Fibroblast of skin of right quadriceps (primary cell): Measurements from ENCODE around the gene GABARAPL2.
A peak's percentile ranks its signal among the peaks of the same experiment; 100 is the strongest.

ENCODE experiments used
- DNase-seq: peaks from one replicate; pipeline ENCODE4 v3.0.0-alpha.2; 2013

Gene GABARAPL2

DNA sequence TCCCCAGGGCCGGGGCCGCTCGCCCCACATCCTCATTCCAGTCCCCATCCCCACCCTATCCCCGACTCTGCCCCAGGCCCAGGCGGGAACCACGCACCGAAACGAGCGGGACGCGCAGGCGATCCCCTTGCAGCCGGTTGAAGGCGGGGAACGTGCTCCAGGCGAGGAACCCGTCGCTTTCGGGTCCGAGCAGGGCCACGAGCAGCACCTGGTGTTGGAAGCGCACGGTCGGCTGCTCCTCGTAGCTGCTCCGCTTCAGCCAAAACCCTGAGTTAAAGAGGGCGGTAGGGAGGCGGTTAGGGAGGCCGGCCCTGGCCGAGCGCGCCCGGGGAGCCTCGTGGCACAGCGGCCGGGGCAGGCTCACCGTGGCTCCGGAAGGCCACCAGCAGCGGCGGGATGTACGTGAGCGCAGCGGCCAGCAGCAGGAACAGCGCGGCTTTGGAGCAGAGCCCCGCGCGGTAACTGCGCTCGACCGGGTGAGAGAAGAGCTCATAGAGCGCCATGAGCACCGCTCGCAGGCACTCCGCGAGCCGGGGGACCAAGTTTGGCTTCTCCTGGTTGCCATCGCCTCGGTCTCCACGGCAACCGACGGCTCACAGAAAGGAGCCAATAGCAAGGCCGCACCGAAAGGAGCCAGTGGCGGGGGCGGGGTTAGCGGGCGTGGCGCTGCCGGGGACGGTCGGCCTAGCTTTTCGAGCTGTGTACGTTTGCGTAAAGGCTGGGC, 10.3 kb upstream of the GABARAPL2 start, which contains the start of gene TMEM231:
TSS of gene TMEM231 (minus strand) at position 546 of the 724 bp plus-strand sequence. CDS start at position 503, 43 bp downstream.
- peak; percentile 92 for DNase-seq

DNA sequence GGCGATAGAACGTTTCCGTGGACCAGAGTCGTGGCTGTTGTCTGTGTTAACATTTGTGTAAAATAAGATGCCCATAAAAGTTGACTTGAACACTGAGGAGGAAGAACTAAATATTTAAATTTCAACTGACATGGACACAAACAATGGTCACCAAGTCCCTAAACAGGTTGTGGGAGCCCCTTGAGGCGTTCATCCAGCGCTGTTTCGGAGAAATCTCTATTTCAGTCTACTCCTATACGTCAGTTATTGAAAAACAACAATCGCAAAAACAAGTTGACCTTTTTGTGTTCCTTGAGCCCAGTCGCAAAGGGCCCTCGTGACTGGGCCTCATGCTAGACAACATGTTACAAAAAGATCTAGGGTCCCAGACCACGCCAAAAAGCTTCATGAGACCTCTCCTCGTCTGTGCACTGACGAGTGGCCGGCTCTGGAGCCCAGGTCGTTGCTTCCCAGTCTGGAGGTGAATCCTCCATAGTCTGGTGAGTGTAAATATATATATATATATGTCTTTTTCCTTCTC, 9.7 kb upstream of the GABARAPL2 start:
- no peak for DNase-seq

DNA sequence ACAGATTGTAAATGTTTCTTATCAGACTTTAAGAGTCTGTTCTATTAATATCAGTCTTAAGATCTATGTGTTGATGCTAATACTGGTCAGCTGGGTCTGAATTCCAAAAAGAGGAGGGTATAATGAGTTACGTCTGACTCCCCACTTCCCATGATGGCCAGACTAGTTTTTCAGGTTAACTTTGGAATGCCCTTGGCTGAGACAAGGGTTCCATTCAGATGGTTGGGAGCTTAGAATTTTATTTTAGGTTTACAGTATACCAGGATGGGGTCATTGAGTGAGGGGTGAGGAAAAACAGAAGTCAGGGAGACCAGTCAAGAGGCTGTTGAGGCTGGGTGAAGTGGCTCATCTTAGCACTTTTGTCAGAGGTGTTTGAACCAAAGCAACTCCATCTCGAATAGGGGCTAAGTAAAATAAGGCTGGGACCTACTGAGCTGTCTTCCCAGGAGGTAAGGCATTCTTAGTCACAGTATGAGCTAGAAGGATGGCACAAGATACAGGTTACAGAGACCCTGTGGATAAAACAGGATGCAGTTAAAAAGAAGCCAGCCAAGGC, 7.3 kb upstream of the GABARAPL2 start:
- no peak for DNase-seq

DNA sequence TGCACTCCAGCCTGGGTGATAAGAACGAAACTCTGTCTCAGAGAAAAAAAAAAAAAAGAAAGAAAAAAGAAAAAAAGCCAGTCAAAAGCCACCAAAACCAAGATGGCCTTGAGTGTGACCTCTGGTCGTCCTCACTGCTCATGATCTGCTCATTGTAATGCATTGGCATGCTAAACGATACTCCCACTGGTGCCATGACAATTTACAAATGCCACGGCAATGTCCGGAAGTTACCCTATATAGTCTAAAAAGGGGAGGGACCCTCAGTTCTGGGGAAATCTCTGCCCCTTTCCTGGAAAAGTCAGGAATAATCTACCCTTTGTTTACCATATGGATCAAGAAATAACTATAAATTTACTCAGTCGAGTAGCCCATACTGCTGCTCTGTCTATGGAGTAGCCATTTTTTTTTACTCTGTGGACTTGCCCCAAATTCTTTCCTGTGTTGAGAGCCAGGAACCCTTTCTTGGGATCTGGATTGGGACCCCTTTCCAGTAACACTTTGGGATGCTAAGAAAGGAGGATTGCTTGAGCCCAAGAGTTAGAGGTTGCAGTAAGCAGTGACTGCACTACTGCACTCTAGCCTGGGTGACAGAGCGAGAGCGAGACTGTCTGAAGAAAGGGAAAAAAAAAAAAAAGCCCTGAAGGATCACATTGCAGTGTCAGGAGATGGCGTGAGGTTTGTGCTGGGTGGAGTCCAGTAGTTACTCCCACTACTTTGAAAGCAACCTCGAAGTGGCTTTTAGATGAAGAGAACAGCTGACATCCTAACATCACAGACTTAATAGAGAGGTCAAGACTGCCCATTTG, 6.4 kb upstream of the GABARAPL2 start:
- peak; percentile 25 for DNase-seq

DNA sequence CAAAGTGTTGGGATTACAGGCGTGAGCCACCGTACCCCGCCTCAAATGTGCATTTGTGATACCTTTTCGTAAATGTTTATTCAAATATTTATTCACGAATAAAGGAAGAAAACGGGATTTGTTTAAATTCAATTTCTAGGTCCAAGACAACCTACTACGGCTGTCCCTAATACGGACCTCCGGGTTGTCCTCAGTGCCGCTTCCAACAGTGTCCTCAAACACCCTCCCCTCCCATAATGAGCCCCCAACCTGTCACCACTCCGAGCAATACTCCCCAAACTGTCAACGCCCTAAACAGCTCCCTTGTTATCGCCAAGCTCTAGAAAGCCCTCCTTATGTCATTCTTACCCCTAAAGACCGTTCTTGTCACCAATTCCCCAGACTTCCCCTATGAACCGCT, 539 bp upstream of the GABARAPL2 start:
- DNase-seq = no peak

DNA sequence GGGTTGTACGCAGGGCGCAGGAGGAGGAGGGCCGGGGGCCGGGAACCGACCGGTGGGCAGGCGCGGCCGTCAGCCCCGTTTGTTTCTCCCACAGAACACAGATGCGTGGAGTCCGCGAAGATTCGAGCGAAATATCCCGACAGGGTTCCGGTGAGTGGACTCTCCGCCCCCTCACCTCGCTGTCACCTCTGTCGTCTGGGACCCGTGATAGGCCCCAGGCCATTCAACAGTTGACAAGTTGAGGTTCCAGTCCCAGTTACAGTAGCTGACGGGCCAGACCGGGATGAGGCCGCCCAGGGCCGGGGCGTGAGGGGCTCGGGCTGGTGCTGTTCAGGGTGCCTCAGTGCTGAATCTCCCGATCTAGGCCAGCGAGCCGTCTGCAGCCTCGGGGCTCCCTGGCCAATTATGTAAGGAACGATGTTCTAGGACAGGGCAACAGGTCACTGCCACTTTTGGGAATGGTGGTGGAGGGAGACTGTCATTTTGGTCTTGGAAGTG, 628 bp downstream of the GABARAPL2 start:
- no peak for DNase-seq

DNA sequence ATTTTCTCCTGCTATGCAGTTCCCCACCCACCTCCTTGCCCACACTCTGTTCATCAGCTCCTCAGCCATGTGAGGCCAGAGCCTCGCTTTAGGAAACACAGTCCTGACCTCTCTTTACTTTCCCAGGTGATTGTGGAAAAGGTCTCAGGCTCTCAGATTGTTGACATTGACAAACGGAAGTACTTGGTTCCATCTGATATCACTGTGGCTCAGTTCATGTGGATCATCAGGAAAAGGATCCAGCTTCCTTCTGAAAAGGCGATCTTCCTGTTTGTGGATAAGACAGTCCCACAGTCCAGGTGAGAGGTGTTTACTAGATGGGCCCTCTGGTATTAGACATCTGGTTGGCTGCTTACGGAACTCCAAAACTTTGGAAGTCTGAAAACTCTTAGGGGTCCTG, 1.7 kb downstream of the GABARAPL2 start:
- DNase-seq = no peak

DNA sequence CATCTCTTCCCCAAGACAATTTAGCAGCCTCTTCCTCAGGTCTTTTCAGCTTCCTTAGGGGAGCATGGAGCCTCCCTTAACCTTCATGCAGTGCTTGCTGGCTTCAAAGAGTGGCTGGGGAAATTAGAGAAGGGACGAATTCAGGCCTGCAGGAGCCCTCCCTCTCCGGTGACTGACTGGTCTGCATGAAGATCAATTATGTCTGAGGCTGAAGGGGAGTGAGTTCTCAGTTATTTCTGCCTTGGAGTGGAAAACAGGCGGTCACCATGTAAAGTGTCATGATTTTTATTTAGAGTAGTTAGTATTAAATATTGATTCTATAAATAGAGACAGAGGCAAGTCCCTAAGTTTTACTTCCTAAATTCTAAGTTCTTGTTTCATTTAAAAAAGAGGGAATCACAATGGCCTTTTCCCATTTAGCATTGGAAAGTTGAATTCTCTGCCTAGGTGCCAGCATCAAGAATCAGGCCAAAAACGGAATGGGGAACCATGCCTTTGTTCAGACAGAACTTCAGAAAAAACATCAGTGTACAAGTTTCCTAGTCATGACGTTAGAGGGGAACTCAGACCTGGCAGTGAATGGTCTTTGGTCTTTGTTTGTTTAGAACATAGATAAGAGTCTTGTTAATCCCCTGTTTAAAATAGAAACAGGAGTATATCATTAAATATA, 4.4 kb downstream of the GABARAPL2 start:
- no peak for DNase-seq

DNA sequence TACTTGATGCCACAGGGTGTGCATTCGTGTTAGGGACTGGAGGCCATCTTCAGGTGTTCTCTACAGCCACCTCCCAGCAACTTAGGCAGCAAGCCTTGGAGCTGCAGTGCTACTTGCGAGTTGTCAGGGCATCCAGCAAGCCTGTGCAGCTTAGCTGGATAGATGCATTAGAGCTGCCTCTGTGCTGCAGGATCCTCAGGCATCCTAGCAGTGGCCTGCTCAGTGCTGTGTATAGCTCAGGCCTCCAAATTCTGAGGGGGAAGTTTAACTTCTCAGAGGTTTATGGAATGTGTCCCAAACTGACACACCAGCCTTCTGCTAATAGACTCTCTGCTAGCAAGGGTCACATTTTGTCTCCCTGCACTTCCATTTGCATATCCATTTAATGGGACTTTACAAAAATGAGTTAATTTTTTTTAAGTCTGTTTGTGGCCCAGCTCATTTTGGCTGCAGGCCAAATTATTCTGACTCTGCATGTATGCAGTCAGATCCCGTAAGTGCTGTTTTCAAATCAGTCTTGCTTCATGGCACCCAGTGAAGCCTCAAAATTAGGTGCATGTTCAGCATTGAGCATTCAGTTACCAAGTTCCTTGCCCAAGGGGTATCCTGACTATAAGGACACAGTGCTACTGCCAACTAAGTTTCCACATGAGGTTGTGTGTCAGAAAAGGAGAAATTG, 6.8 kb downstream of the GABARAPL2 start:
- DNase-seq = no peak

DNA sequence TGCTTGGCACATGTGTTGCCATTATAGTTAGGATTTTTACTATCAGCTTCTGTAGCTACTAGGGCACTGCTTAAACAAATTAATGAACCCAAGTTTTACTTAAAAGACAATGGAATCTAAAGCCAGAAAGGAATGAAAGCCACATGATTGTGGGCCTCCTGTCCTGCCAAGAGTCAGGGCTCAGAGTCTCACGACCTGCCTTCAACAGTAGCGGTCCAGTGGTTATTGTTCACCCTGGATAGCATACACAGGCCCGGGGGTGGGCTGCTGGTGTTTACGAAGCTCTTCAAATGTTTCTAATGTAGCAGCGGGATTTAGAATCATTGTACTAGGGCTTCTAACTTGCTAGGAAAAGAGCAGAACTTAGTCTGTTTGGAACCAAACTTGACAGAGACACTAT, 7.8 kb downstream of the GABARAPL2 start:
- DNase-seq = no peak

DNA sequence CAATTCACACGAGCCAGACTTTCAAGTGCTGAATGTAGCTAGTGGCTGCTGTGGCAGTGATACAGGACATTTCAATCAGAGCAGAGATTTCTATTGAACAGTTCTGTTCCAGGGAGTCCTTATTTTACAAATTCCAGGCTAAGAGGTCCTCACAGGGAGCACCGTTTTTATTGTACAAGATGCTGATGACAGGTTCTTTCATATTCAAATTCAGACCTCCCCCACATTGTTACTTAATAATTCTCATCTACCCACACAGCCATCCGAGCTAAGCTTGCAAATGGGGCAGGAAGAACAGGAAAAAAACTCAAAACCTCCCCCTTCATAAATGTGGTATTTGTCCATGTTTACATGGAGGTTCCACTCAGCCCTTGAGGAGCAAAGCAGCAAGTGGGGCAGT, 9.8 kb downstream of the GABARAPL2 start:
- DNase-seq = no peak

DNA sequence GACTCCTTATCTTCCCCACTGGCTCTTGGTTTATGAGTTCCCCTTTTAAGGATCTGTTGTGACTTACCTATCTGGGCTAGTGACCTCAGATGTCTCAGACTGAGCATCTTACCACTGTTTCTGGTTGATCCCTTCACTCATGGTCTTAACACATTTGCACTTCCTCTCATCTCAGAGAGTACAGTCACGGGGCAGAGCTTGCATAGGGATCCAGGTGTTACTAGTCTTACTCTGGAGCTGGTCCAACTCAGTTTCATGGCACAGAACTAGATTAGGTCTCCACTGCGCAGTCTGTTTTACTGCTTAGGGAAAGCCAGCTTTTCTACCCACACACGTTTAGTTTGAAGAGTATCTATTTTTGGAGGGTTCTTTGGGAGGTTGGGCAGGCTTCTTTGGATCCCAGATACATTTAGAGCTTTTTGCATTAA, 10.2 kb downstream of the GABARAPL2 start:
- DNase-seq = no peak

DNA sequence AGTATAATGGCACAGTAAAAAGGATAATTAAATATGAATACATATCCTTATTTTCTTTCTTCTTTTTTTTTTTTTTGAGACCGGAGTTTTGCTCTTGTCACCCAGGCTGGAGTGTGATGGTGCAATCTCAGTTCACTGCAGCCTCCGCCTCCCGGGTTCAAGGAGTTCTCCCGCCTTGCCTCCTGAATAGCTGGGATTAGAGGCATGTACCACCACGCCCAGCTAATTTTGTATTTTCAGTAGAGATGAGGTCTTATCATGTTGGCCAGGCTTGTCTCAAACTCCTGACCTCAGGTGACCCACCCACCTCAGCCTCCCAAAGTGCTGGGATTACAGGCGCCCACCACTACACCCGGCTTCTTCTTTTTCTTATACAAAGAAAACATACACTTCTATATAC, 12.0 kb downstream of the GABARAPL2 start:
- no peak for DNase-seq

DNA sequence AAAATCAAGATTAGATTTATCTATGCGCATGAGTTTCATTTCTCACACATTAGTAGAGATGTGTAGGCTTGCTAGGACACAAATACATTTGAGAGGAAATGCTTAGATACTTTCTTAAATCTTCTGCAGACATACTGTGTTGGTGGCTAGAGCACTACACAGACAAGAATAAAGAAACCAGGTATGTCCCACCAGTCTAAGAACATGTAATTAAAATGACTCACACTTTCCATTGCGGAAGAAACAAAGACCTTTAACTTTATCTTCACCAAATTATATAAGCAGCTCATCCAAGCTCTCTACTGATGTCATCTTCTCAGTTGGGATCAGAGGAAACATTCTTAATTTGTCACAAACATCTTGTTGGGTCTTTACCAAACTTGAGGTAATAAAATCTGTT, 12.5 kb downstream of the GABARAPL2 start:
- DNase-seq = no peak

DNA sequence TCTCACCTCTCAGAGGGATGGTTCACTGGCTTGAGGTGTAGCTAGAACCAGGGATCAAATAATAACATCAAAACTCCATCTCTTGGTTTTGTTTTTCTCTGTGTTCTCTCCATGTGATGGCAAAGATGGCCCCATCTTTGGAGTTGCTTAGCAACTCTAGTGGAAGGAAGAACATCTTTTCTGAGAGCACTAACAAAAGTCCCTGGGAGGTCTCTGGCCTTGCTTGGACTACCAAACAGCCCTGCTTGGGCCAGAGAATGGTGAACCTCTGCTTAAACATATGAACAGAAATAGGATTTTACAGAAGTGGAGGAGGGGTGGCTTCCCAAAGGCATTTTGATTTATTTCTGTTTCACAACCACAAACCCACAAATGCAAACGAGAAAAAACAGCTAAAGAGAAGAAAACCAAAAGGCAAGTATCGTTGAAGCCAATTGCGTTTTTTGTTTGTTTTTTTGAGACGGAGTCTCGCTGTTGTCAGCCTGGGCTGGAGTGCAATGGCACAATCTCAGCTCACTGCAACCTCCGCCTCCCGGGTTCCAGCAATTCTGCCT, 13.2 kb downstream of the GABARAPL2 start:
- DNase-seq = no peak

DNA sequence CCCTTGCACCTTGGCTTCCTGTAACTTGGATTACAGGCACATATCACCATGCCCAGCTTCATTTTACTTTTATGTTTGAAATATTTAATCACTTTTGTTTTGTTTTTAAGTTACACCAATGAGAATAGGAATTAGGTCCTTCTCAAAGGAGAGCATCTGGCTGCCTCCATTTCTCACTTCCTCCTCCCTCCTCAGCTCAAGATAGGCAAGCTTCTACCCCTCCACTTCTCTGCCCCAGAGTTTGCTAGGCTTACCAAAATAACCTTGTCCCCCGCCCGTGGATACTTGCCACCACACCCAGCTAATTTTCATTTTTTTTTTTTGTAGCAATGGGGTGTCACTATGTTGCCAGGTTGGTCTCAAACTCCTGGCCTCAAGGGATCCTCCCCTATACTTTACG, 17.9 kb downstream of the GABARAPL2 start:
- no peak for DNase-seq

DNA sequence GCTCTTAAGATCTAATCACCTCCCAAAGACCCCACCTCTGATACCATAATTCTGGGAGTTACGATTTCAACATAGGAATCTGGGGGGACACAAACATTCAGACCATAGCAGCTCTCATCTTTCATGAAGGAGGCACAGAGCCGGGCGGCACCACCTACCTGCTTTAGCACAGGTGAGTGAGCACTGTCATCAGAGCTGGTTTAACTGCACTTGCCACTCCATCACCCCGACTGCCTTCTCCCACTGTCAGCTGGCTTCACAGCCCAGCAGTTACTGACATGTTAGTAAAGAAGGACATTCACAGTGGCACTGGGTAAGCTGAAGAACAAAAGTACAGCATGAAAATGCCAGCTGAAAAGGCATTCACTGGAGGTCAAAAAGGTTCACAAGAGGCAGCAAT, 22.5 kb downstream of the GABARAPL2 start:
- DNase-seq = no peak

DNA sequence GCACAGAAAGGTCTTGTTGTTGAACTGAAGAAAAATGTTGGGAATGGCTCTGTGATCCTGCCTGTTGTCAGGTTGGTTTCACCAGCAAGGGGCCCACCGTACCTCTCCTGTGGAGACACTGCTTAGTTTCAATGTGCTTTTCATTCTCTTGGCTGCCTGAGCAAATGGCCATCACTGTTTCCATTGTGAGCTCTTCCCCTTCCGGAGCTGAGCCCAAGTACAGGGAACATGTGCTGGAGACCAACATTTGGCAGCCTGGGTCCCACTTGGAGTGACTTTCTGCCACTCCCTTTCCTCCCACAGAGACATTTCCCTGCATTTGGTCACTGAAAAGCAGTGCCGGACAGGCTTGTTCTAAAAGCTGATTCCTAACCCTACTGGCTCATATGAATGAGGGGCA, 23.1 kb downstream of the GABARAPL2 start:
- no peak for DNase-seq

DNA sequence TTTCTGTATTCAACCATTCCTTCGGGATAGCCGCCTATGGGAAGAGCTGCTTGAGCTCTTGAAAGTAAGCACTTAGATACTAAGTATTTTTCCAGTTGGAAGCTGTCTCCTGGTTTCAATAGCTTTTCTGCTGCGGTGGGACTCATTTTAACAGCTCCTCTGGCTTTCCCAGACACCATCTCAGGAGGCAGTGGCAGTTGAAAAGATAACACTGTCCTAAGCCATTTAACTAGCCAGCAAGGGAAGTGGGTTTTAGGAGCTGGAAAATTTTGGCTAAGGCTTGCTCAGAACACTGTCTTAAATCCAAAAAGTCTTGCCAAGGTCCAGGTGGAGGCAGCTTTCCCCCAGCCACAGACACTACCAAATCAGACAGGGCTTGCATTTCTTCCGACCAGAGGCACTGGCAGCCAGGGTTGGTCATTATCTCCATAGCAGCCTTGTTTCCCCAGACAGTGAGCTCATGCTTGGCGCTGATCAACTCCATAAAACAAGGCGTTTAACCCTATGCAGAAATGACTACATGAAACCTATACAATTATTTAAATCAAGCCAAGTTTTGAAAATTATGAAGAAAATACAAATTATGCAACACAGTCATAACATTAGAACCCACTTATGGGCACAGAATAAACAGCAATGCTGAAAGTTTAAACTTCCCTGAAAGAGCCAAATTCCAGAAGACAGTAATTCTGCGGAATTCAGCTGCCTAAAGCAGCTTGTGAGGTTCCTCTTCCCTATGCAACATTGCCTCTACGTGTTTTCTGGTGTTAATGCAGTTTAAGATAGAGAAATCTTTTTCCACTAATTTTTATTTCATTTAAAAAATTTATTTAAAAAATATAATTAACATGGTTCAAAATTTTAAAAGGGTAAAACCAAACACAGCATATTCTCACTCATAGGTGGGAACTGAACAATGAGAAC, 25.0 kb downstream of the GABARAPL2 start:
- peak; percentile 59 for DNase-seq

DNA sequence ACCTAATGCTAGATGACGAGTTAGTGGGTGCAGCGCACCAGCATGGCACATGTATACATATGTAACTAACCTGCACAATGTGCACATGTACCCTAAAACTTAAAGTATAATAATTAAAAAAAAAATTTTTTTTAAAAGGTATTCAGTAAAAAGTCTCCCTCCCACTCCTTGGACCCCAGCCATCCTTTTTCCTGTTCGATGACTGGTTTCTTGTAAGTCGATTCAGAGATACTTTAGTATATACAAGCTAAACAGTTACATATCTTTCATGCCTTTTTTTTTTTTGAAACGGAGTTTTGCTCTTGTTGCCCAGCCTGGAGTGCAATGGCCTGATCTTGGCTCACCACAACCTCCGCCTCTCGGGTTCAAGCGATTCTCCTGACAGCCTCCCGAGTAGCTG, 25.7 kb downstream of the GABARAPL2 start:
- peak; percentile 15 for DNase-seq

DNA sequence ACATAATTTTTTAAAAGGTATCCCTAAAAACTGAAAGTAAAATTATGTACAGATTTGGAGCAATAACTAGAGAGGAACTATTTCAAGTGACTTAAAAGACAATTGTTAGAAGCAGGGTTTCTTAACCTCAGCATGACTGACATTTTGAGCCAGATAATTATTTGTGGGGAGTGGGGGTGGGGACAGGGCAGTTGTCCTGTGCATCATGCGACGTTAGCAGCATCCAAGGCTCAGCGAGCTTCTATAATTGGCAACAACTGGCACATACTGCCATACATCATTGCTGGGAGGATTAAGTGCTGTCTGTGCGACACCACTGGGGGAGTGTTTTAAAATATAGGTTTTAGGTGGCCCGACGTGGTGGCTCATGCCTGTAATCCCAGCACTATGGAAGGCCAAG, 27.1 kb downstream of the GABARAPL2 start:
- no peak for DNase-seq
